A549 (cell line): ENCODE measurements around the gene IRGQ.

Experiments
- CHD2 ChIP-seq: fragments of 150-350 bp; IDR thresholded peaks from 2 replicates; pipeline ENCODE4 v1.6.1; 2014; ENCODE audit warnings: low read length; ENCODE audit not compliant: partially characterized antibody
- CTCF ChIP-seq: fragments of >200 bp; sonication (Bioruptor Twin); formaldehyde crosslinking; IDR thresholded peaks from 3 replicates; pipeline ENCODE4 v1.5.1; 2016
- EP300 ChIP-seq, 2 experiments: fragments of >200 bp; sonication (Bioruptor Twin); formaldehyde crosslinking; IDR thresholded peaks; 2 replicates in 1 of 2; 3 replicates in 1 of 2; pipeline ENCODE4 v1.6.1; 2016 to 2017
- HMGXB4 ChIP-seq: fragments of 250-450 bp; sonication (Bioruptor Pico); IDR thresholded peaks from 2 replicates; pipeline ENCODE4 v1.5.0; 2021; ENCODE audit warnings: mild to moderate bottlenecking, moderate library complexity, borderline replicate concordance
- KDM5A ChIP-seq: fragments of 200-600 bp; sonication (generic); IDR thresholded peaks from 2 replicates; pipeline ENCODE4 v1.6.1; 2016; ENCODE audit warnings: antibody characterized with exemption, mild to moderate bottlenecking
- MYC ChIP-seq: IDR thresholded peaks from 2 replicates; pipeline ENCODE4 v1.6.1; 2012; ENCODE audit warnings: mild to moderate bottlenecking, inconsistent platforms, low read length, improper control_type of control experiment, borderline replicate concordance
- POLR2A ChIP-seq: IDR thresholded peaks from 2 replicates; pipeline ENCODE4 v1.6.1; 2012; ENCODE audit warnings: mild to moderate bottlenecking, low read length
- RCOR1 ChIP-seq: fragments of 150-350 bp; IDR thresholded peaks from 2 replicates; pipeline ENCODE4 v1.6.1; 2014; ENCODE audit warnings: antibody characterized with exemption, low read length, low read depth
- SMC3 ChIP-seq: fragments of >200 bp; sonication (Bioruptor Twin); formaldehyde crosslinking; IDR thresholded peaks from 3 replicates; pipeline ENCODE4 v1.6.1; 2018; ENCODE audit warnings: inconsistent platforms

- TF ChIP-seq SMC3 (no peak), KDM5A (no peak), POLR2A (no peak), CHD2 (no peak), CTCF (no peak), MYC (no peak), RCOR1 (no peak), HMGXB4 (CRISPR knock-in tag) (no peak), EP300 (IDR thresholded peaks at IDR 0.05) (no peak)
Measured at GRCh38 chr19:43551399-43552197, 44.3 kb downstream of the IRGQ start.
